Gastrocnemius medialis (tissue), 4 donors: ENCODE data around the gene MBD3. TPM values are rescaled to one million over a fixed set of nuclear protein-coding genes. Genes with fewer than 3 reads are reported as not detected.
A peak's percentile ranks its signal among the peaks of the same experiment; 100 is the strongest.

Experiments used
- ATAC-seq, 2 donors: fragments of 150-250 bp; one replicate each; pipeline ENCODE4 v1.9.1; 2016
- DNase-seq, 2 donors: peaks; one replicate each; pipeline ENCODE4 v3.0.0-alpha.2; 2019
- H3K27ac ChIP-seq, 4 donors: fragments of 200-600 bp; sonication (generic); 1 replicate in 1 of 4; 2 replicates in 3 of 4; pipeline ENCODE4 v1.5.1; 2016 to 2018; ENCODE audit warnings: mild to moderate bottlenecking in 2 of 4, moderate library complexity in 1 of 4
- H3K27me3 ChIP-seq, 3 donors: fragments of 200-600 bp; sonication (generic) in 2 of 3; 1 replicate in 1 of 3; 2 replicates in 2 of 3; pipeline versions ENCODE4 v1.5.1 to v1.6.0; 2016 to 2019; ENCODE audit warnings: mild to moderate bottlenecking in 1 of 3, moderate library complexity in 1 of 3
- H3K36me3 ChIP-seq, 2 donors: fragments of 200-600 bp; sonication (generic) in 1 of 2; one replicate each; pipeline ENCODE4 v1.5.1; 2017 to 2018
- H3K4me1 ChIP-seq, 2 donors: fragments of 200-600 bp; sonication (generic) in 1 of 2; one replicate each; pipeline ENCODE4 v1.5.1; 2016 to 2017; ENCODE audit warnings: mild to moderate bottlenecking in 2 of 2
- H3K4me3 ChIP-seq, 4 donors: fragments of 200-600 bp; sonication (generic) in 3 of 4; 1 replicate in 1 of 4; 2 replicates in 3 of 4; pipeline ENCODE4 v1.5.1; 2016 to 2019; ENCODE audit warnings: mild to moderate bottlenecking in 2 of 4
- H3K9me3 ChIP-seq, 3 donors: fragments of 200-600 bp; sonication (generic) in 2 of 3; 1 replicate in 1 of 3; 2 replicates in 2 of 3; pipeline ENCODE4 v1.5.1; 2016 to 2019
- POLR2A ChIP-seq, 2 donors: fragments of 450-650 bp; IDR thresholded peaks; one replicate each; pipeline ENCODE4 v1.6.1; 2017; ENCODE audit warnings: antibody characterized with exemption in 2 of 2, mild to moderate bottlenecking in 2 of 2, moderate library complexity in 2 of 2
- in situ Hi-C, 4 donors: fragments of 200-750 bp; cut with MboI; loops; one replicate each; pipeline versions ENCODE4 v1.15.0 to v1.8.0; 2017; ENCODE audit warnings: low sequenced_read_pairs in 4 of 4
- intact Hi-C: fragments of 100-400 bp; cut with DNase I; formaldehyde crosslinking; loops from one replicate; pipeline ENCODE4 v1.15.1; 2023; ENCODE audit warnings: low total_unique reads
- total RNA-seq, 4 donors: library from RNA; depleted of rRNA; stranded (reverse); fragments of >200 nt; gene quantifications; one replicate each; pipeline versions ENCODE4 v1.1.0 to v1.2.3, GENCODE V29; 2016
- TF ChIP-seq, protein P1 (sequence below), 5 experiments: fragments of 450-650 bp in 3 of 5; fragments of 200-600 bp in 2 of 5; sonication (generic) in 2 of 5; IDR thresholded peaks in 4 of 5; conservative IDR thresholded peaks in 1 of 5; 1 replicate in 4 of 5; 2 replicates in 1 of 5; pipeline ENCODE4 v1.5.1; 2016 to 2019; ENCODE audit warnings: antibody characterized with exemption in 5 of 5, mild to moderate bottlenecking in 3 of 5, moderate library complexity in 3 of 5

The MBD3 gene
- total RNA-seq, 4 donors from 2014 or later = 66.9 to 147 (median 118) TPM

DNA sequence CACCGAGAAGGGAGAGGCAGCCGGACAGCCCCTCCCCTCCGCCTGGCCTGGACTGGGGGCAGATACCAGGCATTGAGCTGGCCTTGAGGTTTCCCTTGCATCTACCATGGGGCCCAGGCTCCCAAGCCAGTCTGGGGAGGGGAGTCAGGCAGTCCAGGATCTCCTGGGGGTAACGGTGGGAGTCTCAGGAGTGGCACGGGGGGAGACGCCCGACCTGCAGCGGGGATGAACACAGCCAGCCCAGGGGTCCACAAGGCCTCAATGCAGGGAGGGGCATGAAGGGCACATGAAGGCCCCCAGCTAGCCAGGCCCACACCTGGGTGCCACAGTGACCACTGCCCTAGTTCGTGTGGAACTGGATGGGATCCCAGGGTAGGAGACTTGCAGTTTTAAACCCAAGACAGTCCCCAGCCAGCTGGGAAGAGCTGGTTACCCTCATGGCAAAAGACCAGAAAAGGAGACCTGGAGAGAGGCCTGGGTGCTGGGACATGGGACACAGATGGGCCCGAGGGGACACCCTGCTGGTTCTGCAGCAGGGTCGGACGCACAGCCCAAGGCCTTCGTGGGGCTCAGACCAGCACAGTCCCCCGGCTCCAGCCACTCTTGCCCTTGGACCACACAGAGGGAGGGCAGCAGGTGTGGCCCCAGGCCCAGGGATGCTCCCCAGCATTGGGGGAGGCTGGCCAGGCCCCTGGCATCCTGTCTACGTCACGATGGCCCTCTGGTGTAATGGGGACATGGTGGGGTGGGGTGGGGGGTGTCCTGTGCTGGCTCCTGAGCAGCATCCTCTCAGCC is 17.2 kb upstream of the MBD3 start:
- TF ChIP-seq, protein P1, sequence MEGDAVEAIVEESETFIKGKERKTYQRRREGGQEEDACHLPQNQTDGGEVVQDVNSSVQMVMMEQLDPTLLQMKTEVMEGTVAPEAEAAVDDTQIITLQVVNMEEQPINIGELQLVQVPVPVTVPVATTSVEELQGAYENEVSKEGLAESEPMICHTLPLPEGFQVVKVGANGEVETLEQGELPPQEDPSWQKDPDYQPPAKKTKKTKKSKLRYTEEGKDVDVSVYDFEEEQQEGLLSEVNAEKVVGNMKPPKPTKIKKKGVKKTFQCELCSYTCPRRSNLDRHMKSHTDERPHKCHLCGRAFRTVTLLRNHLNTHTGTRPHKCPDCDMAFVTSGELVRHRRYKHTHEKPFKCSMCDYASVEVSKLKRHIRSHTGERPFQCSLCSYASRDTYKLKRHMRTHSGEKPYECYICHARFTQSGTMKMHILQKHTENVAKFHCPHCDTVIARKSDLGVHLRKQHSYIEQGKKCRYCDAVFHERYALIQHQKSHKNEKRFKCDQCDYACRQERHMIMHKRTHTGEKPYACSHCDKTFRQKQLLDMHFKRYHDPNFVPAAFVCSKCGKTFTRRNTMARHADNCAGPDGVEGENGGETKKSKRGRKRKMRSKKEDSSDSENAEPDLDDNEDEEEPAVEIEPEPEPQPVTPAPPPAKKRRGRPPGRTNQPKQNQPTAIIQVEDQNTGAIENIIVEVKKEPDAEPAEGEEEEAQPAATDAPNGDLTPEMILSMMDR (IDR thresholded peaks at IDR 0.05 in 4 of 5, conservative IDR thresholded peaks at IDR 0.05 in 1 of 5) = no peak
- TF ChIP-seq POLR2A (IDR thresholded peaks at IDR 0.05) = no peak
- Histone ChIP-seq H3K9me3 (no peaks in the 10 kb centered on the region), H3K4me3 (no peak overlapping the region), H3K36me3 (peaks cover 0 to 22% of the 10 kb centered on the region in 2 donors), H3K27ac (no peak overlapping the region), H3K27me3 (no peaks in the 10 kb centered on the region), H3K4me1 (peaks cover 7 to 10% of the 10 kb centered on the region in 2 donors)
- intact Hi-C loops (loop anchor here (5.0 kb wide), 1 partner anchor 43 kb away; the partner anchor contains the start of gene MEX3D), in situ Hi-C loops (loop anchor here in 1 of 4 donors (10.0 kb wide), 1 partner anchor 45 kb away; the partner anchor contains the start of gene TCF3)
- ATAC-seq (no peak), DNase-seq (no peak)

DNA sequence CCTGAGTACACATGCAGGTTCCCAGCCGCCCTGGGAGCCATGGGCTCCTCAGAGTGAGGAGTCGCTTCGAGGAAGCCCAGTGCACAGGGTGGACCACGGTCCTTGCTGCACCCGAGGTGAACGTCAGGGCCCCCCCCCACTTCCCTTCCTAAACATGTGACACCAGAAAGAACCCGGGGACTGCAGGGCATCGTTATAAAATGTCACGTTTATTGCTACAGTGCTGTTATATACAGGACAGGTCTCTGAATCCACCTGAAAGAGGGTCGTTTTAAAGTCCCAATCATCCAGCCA is 16.4 kb upstream of the MBD3 start:
- peaks cover 8 to 17% of the 10 kb centered on the region in 2 donors for H3K4me1 ChIP-seq
- DNase-seq = no peak
- H3K27me3 ChIP-seq = no peaks in the 10 kb centered on the region
- in situ Hi-C loops = loop anchor here in 1 of 4 donors (10.0 kb wide), 1 partner anchor 46 kb away; the partner anchor contains the start of gene TCF3
- H3K9me3 ChIP-seq = no peaks in the 10 kb centered on the region
- intact Hi-C loops = loop anchor here (5.0 kb wide), 1 partner anchor 42 kb away; the partner anchor contains the start of gene MEX3D
- H3K36me3 ChIP-seq = peaks cover 0 to 16% of the 10 kb centered on the region in 2 donors
- TF ChIP-seq POLR2A (IDR thresholded peaks at IDR 0.05) = no peak
- TF ChIP-seq, protein P1 (IDR thresholded peaks at IDR 0.05 in 4 of 5, conservative IDR thresholded peaks at IDR 0.05 in 1 of 5) = no peak
- ATAC-seq = no peak
- H3K4me3 ChIP-seq = no peak overlapping the region
- H3K27ac ChIP-seq = no peak overlapping the region

GRCh38 chr19:1608359-1609102 is 15.9 kb upstream of the MBD3 start:
- ATAC-seq (no peak), DNase-seq (no peak)
- Histone ChIP-seq H3K27ac (no peak overlapping the region), H3K27me3 (no peaks in the 10 kb centered on the region), H3K9me3 (no peaks in the 10 kb centered on the region), H3K36me3 (peaks cover 0 to 16% of the 10 kb centered on the region in 2 donors), H3K4me1 (peaks cover 13 to 22% of the 10 kb centered on the region in 2 donors), H3K4me3 (no peak overlapping the region)
- in situ Hi-C loops = loop anchor here in 1 of 4 donors (10.0 kb wide), 1 partner anchor 46 kb away; the partner anchor contains the start of gene TCF3
- no peak for TF ChIP-seq POLR2A (IDR thresholded peaks at IDR 0.05)
- TF ChIP-seq, protein P1 (IDR thresholded peaks at IDR 0.05 in 4 of 5, conservative IDR thresholded peaks at IDR 0.05 in 1 of 5) = no peak
- intact Hi-C loops = loop anchor here (5.0 kb wide), 1 partner anchor 41 kb away; the partner anchor contains the start of gene MEX3D

GRCh38 chr19:1606138-1606651 is 13.5 kb upstream of the MBD3 start:
- Histone ChIP-seq H3K4me3 (peak overlapping the region; percentile 83 to 99 (median 96)), H3K27me3 (no peaks in the 10 kb centered on the region), H3K9me3 (no peaks in the 10 kb centered on the region), H3K27ac (peak overlapping the region; percentile 92 to 99 (median 98)), H3K4me1 (peaks cover 23 to 40% of the 10 kb centered on the region in 2 donors), H3K36me3 (peaks cover 0 to 3% of the 10 kb centered on the region in 2 donors)
- DNase-seq (peak in 1 of 2 donors; percentile 31), ATAC-seq (peak; percentile 2 to 8)
- intact Hi-C loops = loop anchor here (5.0 kb wide), 1 partner anchor 39 kb away; the partner anchor contains the start of gene MEX3D
- in situ Hi-C loops = loop anchor here in 1 of 4 donors (10.0 kb wide), 1 partner anchor 49 kb away; the partner anchor contains the start of gene TCF3
- TF ChIP-seq POLR2A (IDR thresholded peaks at IDR 0.05) = no peak
- TF ChIP-seq, protein P1 (IDR thresholded peaks at IDR 0.05 in 4 of 5, conservative IDR thresholded peaks at IDR 0.05 in 1 of 5) = no peak
